ENCODE data around the gene COL25A1. TPM values are rescaled to one million over a fixed set of nuclear protein-coding genes. Genes with fewer than 3 reads are reported as not detected.

COL25A1 gene
- total and polyA plus RNA-seq, 2 donors (not counting 3 experiments of a cell fraction or from before 2014, with no cell fraction given), result 0.21 to 3.5 TPM

GRCh38 chr4:109011241-109012026 lies 291.0 kb downstream of the COL25A1 start:
- no peak overlapping the region for H2AFZ ChIP-seq (ENCODE audit: low read depth, low read length)
- TF ChIP-seq POLR2AphosphoS5 (IDR thresholded peaks at IDR 0.05; ENCODE audit: insufficient read depth, low read depth, low read length) (no peak), POLR2A (IDR thresholded peaks at IDR 0.05; ENCODE audit: low read depth, low read length) (no peak), GATA2 (IDR thresholded peaks at IDR 0.05; ENCODE audit: insufficient read depth, insufficient read length, low read depth, low read length) (no peak), JUN (IDR thresholded peaks at IDR 0.05; ENCODE audit: borderline replicate concordance, insufficient read depth, insufficient read length, low read depth) (no peak), CTCF (IDR thresholded peaks at IDR 0.05; ENCODE audit: extremely low read depth in 1 of 2, insufficient read depth in 1 of 2, low read depth in 1 of 2, low read length in 2 of 2) (no peak), MAX (IDR thresholded peaks at IDR 0.05; ENCODE audit: insufficient read depth, insufficient read length) (no peak), EZH2 (IDR thresholded peaks at IDR 0.05; ENCODE audit: borderline replicate concordance, low read depth, low read length, severe bottlenecking) (no peak), FOS (IDR thresholded peaks at IDR 0.05; ENCODE audit: borderline replicate concordance, insufficient read depth, low read length) (no peak), MYC (IDR thresholded peaks at IDR 0.05; ENCODE audit: low read depth, low read length) (no peak)
- CTCF ChIA-PET, result interaction anchor here (0.7 kb wide), 1 partner anchor 122 kb away, joined by 3 read pairs; no protein-coding TSS in a partner anchor
- DNase-seq (ENCODE audit: low read depth, low spot score), result no peak
- no peaks in the 10 kb centered on the region for H3K9me1 ChIP-seq (replicated peaks; ENCODE audit: control insufficient read depth, extremely low read depth, insufficient read depth, low read length)
- H3K4me1 ChIP-seq (ENCODE audit: control insufficient read depth, extremely low read depth, insufficient read depth, low read length), result no peaks in the 10 kb centered on the region
- no peak overlapping the region for H3K9ac ChIP-seq (replicated peaks; ENCODE audit: extremely low read depth, insufficient read depth, low read length)
- no peaks in the 10 kb centered on the region for H3K9me3 ChIP-seq (replicated peaks; ENCODE audit: control insufficient read depth, insufficient read depth, low read length)
- POLR2A ChIA-PET, result no interaction called here
- H3K27me3 ChIP-seq (ENCODE audit: control insufficient read depth in 2 of 2, insufficient read depth in 2 of 2, low read length in 2 of 2), result no peaks in the 10 kb centered on the region
- dilution Hi-C loops (cut with MboI; ENCODE audit: extremely low pct_ligation_motif_present, low sequenced_read_pairs) (no loop called here), intact Hi-C loops (cut with micrococcal nuclease) (no loop called here)
- no peak overlapping the region for H3K4me3 ChIP-seq (replicated peaks in 1 of 3; ENCODE audit: insufficient read depth in 1 of 3, low read depth in 1 of 3, low read length in 3 of 3)
- no peaks in the 10 kb centered on the region for H3K79me2 ChIP-seq (ENCODE audit: control insufficient read depth, insufficient read depth, low read length)
- H3K4me2 ChIP-seq (ENCODE audit: insufficient read depth, low read length), result no peak overlapping the region
- H4K20me1 ChIP-seq (replicated peaks; ENCODE audit: control insufficient read depth, extremely low read depth, insufficient read depth, low read length), result no peaks in the 10 kb centered on the region
- no peak overlapping the region for H3K27ac ChIP-seq (ENCODE audit: insufficient read depth, low read depth, low read length)
- FAIRE-seq, result no peak
- no TSS peak for BruUV-seq (replicated peaks)
- H3K36me3 ChIP-seq (ENCODE audit: control insufficient read depth in 2 of 2, extremely low read depth in 1 of 2, insufficient read depth in 2 of 2, low read length in 2 of 2), result no peaks in the 10 kb centered on the region
